ENCODE measurements around the gene VEZF1. TPM values are rescaled to one million over a fixed set of nuclear protein-coding genes. Genes with fewer than 3 reads are reported as not detected.

Gene VEZF1
- total and polyA plus RNA-seq, 8 donors, result 11.7 to 41.6 (median 23.3) TPM

DNA sequence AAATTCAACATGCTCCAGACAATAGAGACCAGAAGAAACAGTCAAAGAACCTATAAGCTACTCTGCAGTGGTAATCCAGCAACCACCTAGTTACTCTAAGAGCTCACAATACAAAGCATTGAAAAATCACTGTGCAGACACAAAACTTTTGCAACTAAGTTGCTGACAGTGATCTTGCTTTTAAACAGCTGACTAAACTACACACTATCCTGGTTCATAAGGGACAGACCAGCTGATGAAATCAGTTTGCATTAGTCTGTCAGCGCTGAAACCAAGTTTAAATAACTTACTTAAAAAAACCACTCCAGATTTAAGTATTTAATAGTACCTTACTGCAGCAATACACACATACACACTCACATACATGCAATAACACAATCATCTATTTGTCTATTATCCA lies 4.6 kb downstream of the VEZF1 start:
- WGBS, 2 donors, result 57 to 66% methylated on average over 1 of the region's 1 CpG
- TF ChIP-seq, protein P1, sequence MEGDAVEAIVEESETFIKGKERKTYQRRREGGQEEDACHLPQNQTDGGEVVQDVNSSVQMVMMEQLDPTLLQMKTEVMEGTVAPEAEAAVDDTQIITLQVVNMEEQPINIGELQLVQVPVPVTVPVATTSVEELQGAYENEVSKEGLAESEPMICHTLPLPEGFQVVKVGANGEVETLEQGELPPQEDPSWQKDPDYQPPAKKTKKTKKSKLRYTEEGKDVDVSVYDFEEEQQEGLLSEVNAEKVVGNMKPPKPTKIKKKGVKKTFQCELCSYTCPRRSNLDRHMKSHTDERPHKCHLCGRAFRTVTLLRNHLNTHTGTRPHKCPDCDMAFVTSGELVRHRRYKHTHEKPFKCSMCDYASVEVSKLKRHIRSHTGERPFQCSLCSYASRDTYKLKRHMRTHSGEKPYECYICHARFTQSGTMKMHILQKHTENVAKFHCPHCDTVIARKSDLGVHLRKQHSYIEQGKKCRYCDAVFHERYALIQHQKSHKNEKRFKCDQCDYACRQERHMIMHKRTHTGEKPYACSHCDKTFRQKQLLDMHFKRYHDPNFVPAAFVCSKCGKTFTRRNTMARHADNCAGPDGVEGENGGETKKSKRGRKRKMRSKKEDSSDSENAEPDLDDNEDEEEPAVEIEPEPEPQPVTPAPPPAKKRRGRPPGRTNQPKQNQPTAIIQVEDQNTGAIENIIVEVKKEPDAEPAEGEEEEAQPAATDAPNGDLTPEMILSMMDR (IDR thresholded peaks at IDR 0.05), result no peak
- intact Hi-C loops (cut with DNase I), result no loop called here
- no peak overlapping the region for H3K4me3 ChIP-seq
- H3K9me3 ChIP-seq, result no peaks in the 10 kb centered on the region
- peaks cover 0 to 31% (median 7%) of the 10 kb centered on the region in 3 donors for H3K36me3 ChIP-seq
- peaks cover 26 to 47% (median 27%) of the 10 kb centered on the region in 3 donors for H3K4me1 ChIP-seq
- ATAC-seq (no peak), FAIRE-seq (no peak), DNase-seq (no peak)
- H3K27me3 ChIP-seq, result no peaks in the 10 kb centered on the region
- no peak overlapping the region for H3K27ac ChIP-seq

DNA sequence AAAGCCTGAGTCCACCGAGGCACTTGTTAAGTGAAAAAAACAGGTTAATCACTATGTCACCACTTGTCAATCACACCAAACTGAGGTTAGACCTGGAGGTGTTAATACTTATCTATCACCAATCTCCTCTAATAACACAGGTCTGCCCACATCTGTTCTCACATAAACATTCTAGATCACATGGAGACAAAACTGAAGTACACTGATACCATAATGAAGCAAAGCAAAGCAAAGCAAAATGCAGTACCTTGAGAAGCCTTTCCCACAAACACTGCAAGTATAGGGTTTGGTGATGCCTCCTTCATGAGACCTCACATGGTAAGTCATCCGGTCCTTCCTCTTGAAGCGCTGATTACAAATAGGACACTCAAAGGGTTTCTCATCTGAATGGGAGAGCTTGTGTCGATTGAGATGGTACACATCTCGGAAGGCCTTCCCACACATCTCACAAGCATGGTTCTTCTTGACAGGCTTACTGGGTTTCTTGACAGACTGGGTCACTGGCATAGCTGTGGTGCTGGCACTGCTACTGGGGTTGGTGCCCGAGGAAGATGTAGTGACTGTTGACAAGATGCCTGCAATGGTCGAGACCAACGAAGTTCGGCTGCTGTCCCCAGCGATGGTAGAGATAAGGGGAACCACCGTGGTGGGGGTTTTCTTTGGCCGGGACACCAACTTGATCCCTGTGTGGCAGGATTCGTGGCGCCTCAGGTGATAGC lies 5.4 kb downstream of the VEZF1 start:
- Histone ChIP-seq H3K9me3 (no peaks in the 10 kb centered on the region), H3K36me3 (peaks cover 0 to 40% (median 16%) of the 10 kb centered on the region in 3 donors), H3K4me3 (no peak overlapping the region), H3K4me1 (peaks cover 26 to 47% (median 27%) of the 10 kb centered on the region in 3 donors), H3K27me3 (no peaks in the 10 kb centered on the region), H3K27ac (no peak overlapping the region)
- ATAC-seq, result no peak
- peak in 1 of 6 donors; percentile 32 for DNase-seq
- intact Hi-C loops (cut with DNase I), result no loop called here
- no peak for FAIRE-seq
- 63 to 67% methylated on average over 14 of the region's 14 CpGs for WGBS, 2 donors
- TF ChIP-seq, protein P1 (IDR thresholded peaks at IDR 0.05), result no peak

DNA sequence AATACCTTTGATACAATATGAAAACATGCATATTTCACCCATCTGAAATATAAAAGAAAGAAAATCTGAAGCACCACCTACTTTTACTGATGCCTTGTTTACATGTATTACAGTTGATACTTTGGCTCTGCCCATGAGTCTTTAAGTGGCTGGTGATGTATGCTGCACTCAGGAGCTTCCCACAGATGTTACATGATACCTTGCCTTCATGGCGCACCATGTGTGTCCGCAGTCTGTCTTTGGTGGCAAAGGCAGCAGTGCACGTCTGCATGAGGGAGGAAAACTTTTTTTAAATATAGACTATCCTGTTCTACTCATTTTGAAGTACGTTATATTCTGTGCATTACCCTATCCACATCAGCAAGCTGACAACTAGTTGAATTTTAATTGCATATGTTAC lies 7.5 kb downstream of the VEZF1 start:
- intact Hi-C loops (cut with DNase I), result no loop called here
- Histone ChIP-seq H3K27me3 (no peaks in the 10 kb centered on the region), H3K4me3 (no peak overlapping the region), H3K27ac (no peak overlapping the region), H3K4me1 (peaks cover 19 to 38% (median 21%) of the 10 kb centered on the region in 3 donors), H3K9me3 (no peaks in the 10 kb centered on the region), H3K36me3 (peaks cover 0 to 56% (median 28%) of the 10 kb centered on the region in 3 donors)
- ATAC-seq (no peak), DNase-seq (no peak), FAIRE-seq (no peak)
- TF ChIP-seq, protein P1 (IDR thresholded peaks at IDR 0.05), result no peak
- WGBS, 2 donors, result 85 to 91% methylated on average over 4 of the region's 4 CpGs

DNA sequence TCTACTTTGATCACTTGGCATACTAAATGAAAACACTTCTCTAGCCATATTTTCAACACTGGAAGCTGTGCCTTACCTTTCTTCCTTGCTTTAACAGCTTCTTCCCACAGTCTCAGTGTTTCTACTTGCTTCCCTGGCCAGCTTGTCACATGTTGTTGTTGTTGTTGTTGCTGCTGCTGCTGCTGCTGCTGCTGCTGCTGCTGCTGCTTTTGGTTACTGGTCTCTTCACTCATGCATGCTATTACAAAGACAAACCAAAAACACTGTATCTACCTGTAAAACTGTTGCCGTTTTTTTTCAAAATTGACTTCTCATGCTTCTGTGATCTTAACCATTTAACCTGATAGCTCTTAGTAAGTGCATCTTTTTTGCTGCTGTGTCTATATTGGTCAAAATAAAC lies 9.0 kb downstream of the VEZF1 start:
- ATAC-seq (no peak), DNase-seq (no peak), FAIRE-seq (no peak)
- intact Hi-C loops (cut with DNase I), result no loop called here
- 53 to 68% methylated on average over 1 of the region's 1 CpG for WGBS, 2 donors
- Histone ChIP-seq H3K27me3 (no peaks in the 10 kb centered on the region), H3K4me1 (peaks cover 16 to 33% (median 25%) of the 10 kb centered on the region in 3 donors), H3K27ac (no peak overlapping the region), H3K4me3 (no peak overlapping the region), H3K36me3 (peaks cover 0 to 64% (median 34%) of the 10 kb centered on the region in 3 donors), H3K9me3 (no peaks in the 10 kb centered on the region)
- TF ChIP-seq, protein P1 (IDR thresholded peaks at IDR 0.05), result no peak

GRCh38 chr17:57976594-57976993 lies 11.5 kb downstream of the VEZF1 start:
- intact Hi-C loops (cut with DNase I), result no loop called here
- TF ChIP-seq, protein P1 (IDR thresholded peaks at IDR 0.05), result no peak
- Histone ChIP-seq H3K4me3 (no peak overlapping the region), H3K4me1 (peaks cover 13 to 15% (median 14%) of the 10 kb centered on the region in 3 donors), H3K27me3 (no peaks in the 10 kb centered on the region), H3K36me3 (peaks cover 0 to 66% (median 34%) of the 10 kb centered on the region in 3 donors), H3K9me3 (no peaks in the 10 kb centered on the region), H3K27ac (no peak overlapping the region)
- FAIRE-seq, result no peak
- no peak for ATAC-seq
- no peak for DNase-seq
- WGBS, 2 donors, result 85% methylated on average over 3 of the region's 3 CpGs

All from pancreas (tissue), 10 donors.